SJSA1 (cell line): ENCODE measurements around the gene OPTC. TPM values are rescaled to one million over a fixed set of nuclear protein-coding genes. Genes with fewer than 3 reads are reported as not detected.
"Not testable (repeated sequence)": the region's sequence is repeated elsewhere in the genome, so short reads cannot be mapped to it uniquely, and the experiment has no call there.

Experiments used
- DNase-seq, 2 experiments: peaks; one replicate each; pipeline ENCODE4 v3.0.0-alpha.2; 2015 to 2020; ENCODE audit warnings: low spot score in 2 of 2, low read depth in 1 of 2
- H3K27ac ChIP-seq: fragments of 250-450 bp; sonication (Bioruptor Pico); 2 replicates; pipeline ENCODE4 v1.5.1; 2020; ENCODE audit warnings: mild to moderate bottlenecking, moderate library complexity
- H3K27me3 ChIP-seq: fragments of 250-450 bp; sonication (Bioruptor Pico); replicated peaks from 2 replicates; pipeline ENCODE4 v1.5.1; 2020; ENCODE audit warnings: mild to moderate bottlenecking, moderate library complexity
- H3K36me3 ChIP-seq: fragments of 250-450 bp; sonication (Bioruptor Pico); 2 replicates; pipeline ENCODE4 v1.5.1; 2020; ENCODE audit warnings: mild to moderate bottlenecking
- H3K4me1 ChIP-seq: fragments of 250-450 bp; sonication (Bioruptor Pico); replicated peaks from 2 replicates; pipeline ENCODE4 v1.6.1; 2021; ENCODE audit warnings: mild to moderate bottlenecking
- H3K4me3 ChIP-seq: fragments of 250-450 bp; sonication (Bioruptor Pico); 2 replicates; pipeline ENCODE4 v1.5.1; 2020; ENCODE audit warnings: mild to moderate bottlenecking
- H3K9me3 ChIP-seq: fragments of 250-450 bp; sonication (Bioruptor Pico); replicated peaks from 2 replicates; pipeline ENCODE4 v1.5.1; 2020; ENCODE audit warnings: mild to moderate bottlenecking
- total RNA-seq: library from RNA; depleted of rRNA; stranded (reverse); fragments of >200 nt; shearing (Covaris generic); gene quantifications from 2 replicates; pipeline ENCODE4 v1.2.3, GENCODE V29; 2014; rRNA removed

OPTC gene, protein sequence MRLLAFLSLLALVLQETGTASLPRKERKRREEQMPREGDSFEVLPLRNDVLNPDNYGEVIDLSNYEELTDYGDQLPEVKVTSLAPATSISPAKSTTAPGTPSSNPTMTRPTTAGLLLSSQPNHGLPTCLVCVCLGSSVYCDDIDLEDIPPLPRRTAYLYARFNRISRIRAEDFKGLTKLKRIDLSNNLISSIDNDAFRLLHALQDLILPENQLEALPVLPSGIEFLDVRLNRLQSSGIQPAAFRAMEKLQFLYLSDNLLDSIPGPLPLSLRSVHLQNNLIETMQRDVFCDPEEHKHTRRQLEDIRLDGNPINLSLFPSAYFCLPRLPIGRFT
- total RNA-seq: not detected in 2 replicates

DNA sequence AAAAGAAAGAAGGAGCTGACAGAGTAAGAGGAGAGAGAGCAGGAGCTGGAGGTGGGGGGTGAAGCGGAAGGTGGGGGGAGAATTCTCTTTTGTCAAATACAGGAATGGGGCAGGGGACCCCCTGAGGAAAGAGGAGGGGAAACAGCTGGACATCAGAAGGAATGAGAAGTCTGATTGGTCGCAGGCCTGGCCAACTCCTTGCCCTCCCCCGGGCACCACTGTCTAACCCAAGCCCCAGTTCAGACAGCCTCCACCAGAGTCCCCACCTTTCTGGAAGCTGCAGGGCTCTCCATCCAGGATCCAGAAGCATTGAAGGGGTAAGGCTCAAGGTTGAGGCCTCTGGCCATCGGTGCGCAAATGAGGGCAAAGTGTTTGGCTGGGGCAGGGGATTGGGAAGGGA is at the start of gene OPTC:
OPTC (plus strand) TSS at position 253 of the 400 bp plus-strand sequence. CDS start 1,853 bp downstream, outside the sequence.
- DNase-seq: no peak
- no peak within 1 kb of the TSS for H3K4me3 ChIP-seq
- no peaks in the 10 kb centered on the region for H3K27me3 ChIP-seq
- H3K9me3 ChIP-seq: no peaks in the 10 kb centered on the region
- no peaks in the 10 kb centered on the region for H3K36me3 ChIP-seq
- H3K4me1 ChIP-seq: no peaks in the 10 kb centered on the region
- H3K27ac ChIP-seq: no peak within 1 kb of the TSS

DNA sequence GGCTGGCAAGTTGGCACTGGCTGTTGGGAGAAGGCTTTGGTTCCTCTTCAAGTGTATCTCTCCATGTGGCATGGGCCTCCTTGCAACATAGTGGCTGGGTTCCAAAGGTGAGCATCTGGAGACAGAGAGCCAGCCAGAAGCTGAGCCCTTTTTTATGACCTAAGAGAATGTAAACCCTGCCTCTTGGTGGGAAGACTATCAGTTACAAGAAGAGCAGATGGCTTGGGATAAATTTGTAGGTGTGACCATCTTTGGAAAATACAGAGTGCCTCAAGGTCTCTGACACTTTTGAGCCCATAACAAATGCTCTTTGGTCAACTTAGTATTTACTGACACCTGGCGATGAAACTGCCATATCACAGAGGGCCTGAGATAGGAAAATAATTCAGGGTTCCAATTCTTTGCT is 49.8 kb upstream of the OPTC start:
- no peak overlapping the region for H3K27ac ChIP-seq
- H3K9me3 ChIP-seq: 0 out of 2 replicates have a peak, but pooled peaks cover 5% of the 10 kb centered on the region
- no peaks in the 10 kb centered on the region for H3K36me3 ChIP-seq
- H3K4me1 ChIP-seq: peaks cover 37% of the 10 kb centered on the region
- H3K27me3 ChIP-seq: no peaks in the 10 kb centered on the region
- no peak for DNase-seq
- H3K4me3 ChIP-seq: no peak overlapping the region

DNA sequence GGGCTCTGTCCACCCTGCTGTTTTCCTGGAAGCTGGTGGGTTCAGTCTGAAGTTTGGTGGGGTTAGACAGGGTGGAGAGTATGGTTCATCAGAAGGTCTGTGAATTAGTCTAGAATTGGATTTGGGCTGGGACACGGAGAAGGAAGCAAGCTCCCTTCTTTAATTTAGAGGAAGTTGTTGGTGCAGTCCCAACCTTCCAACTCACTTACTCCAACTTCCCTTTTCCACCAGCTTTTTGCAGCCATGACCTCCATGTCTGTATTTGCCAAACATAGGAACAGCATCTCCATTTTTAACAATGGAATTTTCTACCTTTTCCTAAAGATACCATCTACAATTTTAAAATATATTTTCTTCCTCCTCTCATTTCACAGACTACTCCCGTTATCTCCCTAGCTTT is 46.8 kb upstream of the OPTC start:
- H3K27ac ChIP-seq: no peak overlapping the region
- 0 out of 2 replicates have a peak, but pooled peaks cover 5% of the 10 kb centered on the region for H3K9me3 ChIP-seq
- no peaks in the 10 kb centered on the region for H3K27me3 ChIP-seq
- no peak overlapping the region for H3K4me3 ChIP-seq
- H3K4me1 ChIP-seq: peaks cover 45% of the 10 kb centered on the region
- no peaks in the 10 kb centered on the region for H3K36me3 ChIP-seq
- no peak for DNase-seq

DNA sequence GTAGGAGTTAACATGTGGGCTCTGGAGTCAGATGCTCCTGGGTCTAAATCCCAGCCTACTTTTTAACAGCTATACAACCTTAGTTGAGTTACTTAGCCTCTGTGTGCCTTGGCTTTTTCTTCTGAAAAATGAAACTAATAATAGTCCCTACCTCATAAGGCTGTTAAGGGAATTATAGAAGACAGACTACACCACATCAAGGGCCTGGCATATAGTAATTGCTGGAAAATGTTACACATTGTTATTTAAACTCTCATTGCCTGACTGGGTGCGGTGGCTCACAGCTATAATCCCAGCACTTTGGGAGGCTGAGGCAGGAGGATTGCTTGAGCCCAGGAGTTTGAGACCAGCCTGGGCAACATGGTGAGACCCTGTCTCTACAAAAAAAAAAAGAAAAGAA is 46.4 kb upstream of the OPTC start:
- not testable (repeated sequence) for H3K27me3 ChIP-seq, H3K27ac ChIP-seq, H3K4me3 ChIP-seq, H3K36me3 ChIP-seq, DNase-seq, H3K9me3 ChIP-seq
- peaks cover 49% of the 10 kb centered on the region for H3K4me1 ChIP-seq

DNA sequence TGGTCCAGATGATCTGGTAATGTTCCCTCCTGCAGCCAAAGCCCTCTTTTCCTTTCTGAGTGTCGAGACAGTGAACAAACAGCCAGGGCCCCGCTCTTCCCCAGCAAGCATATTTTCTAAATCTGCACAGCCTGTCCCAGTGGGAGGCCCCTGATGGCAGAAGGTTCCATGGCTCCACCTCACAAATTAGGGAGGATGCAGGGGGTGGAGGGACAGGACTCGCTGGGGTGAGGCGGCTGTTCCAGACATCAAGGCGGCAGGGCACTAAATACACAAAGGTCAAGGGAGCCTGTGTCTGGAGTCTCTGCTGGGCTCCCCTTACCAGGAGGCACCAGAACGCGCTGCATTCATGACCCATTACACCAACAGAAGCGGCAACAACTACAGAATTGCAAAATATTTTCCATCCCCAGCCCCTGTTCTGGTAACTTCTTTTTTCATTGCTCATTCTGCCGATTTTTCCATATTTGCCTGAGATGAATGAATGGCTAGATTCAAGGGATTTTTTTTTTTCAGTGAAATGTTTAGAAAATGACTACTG is 45.4 kb upstream of the OPTC start:
- Histone ChIP-seq H3K36me3 (no peaks in the 10 kb centered on the region), H3K27me3 (no peaks in the 10 kb centered on the region), H3K27ac (peak overlapping the region; percentile 26; the same call in 1 of the 2 replicates), H3K4me3 (no peak overlapping the region), H3K9me3 (0 out of 2 replicates have a peak, but pooled peaks cover 5% of the 10 kb centered on the region), H3K4me1 (peaks cover 59% of the 10 kb centered on the region)
- peak in 1 of 2 experiments; percentile 42 for DNase-seq

DNA sequence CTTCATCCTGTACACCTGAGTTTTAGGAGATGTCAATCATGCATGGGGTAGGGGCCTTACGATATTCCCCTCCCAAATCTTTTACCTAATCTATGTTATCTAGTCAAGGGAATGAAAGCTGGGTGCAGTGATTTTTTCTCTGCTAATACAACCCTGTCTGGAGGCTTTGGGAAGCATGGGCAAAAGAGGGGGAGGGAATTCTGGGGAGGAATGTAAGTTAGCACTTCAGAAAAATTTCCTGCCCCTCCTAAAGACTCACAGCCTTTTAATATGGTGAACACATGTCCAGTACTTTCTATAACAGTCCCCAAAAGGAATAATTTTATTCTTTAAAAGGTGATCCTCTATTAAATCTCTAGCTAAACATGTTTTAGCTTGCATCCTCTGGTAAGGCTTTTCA is 44.0 kb upstream of the OPTC start:
- Histone ChIP-seq H3K9me3 (0 out of 2 replicates have a peak, but pooled peaks cover 5% of the 10 kb centered on the region), H3K27me3 (no peaks in the 10 kb centered on the region), H3K4me1 (peaks cover 71% of the 10 kb centered on the region), H3K27ac (no peak overlapping the region), H3K4me3 (no peak overlapping the region), H3K36me3 (no peaks in the 10 kb centered on the region)
- no peak for DNase-seq

DNA sequence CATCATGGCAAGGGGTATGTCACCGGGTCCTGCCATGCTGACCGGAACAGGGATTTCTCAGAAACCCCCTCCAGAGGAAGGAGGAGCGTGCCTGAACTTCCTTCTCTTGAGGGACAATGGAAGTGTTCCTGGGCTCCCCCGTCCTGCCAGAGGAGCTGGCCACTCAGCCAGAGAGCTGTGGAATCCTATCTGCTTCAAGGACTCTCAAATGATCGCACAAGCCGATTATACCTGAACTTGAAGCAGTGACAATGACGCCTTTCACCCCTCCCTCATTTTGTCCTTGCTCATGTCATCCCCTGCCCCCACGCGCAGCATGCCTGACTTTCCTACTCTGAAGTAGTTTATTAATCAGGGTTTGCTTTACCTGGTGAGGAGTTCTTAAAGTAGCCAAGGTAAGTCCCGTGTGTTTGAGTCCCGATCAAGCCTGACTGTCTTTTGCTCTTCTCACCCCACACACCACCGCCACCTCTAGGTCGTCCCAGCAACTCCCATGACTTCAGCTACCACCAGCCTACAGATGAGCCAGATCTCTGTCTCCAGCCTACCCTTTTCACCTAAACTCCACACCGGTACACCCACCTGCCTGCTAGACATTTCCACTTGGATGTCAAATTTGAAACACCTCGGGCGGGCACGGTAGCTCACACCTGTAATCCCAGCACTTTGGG is 43.3 kb upstream of the OPTC start:
- Histone ChIP-seq H3K4me3 (no peak overlapping the region), H3K27me3 (no peaks in the 10 kb centered on the region), H3K27ac (no peak overlapping the region), H3K9me3 (no peaks in the 10 kb centered on the region), H3K4me1 (peaks cover 77% of the 10 kb centered on the region), H3K36me3 (no peaks in the 10 kb centered on the region)
- peak in 1 of 2 experiments; percentile 20 for DNase-seq

DNA sequence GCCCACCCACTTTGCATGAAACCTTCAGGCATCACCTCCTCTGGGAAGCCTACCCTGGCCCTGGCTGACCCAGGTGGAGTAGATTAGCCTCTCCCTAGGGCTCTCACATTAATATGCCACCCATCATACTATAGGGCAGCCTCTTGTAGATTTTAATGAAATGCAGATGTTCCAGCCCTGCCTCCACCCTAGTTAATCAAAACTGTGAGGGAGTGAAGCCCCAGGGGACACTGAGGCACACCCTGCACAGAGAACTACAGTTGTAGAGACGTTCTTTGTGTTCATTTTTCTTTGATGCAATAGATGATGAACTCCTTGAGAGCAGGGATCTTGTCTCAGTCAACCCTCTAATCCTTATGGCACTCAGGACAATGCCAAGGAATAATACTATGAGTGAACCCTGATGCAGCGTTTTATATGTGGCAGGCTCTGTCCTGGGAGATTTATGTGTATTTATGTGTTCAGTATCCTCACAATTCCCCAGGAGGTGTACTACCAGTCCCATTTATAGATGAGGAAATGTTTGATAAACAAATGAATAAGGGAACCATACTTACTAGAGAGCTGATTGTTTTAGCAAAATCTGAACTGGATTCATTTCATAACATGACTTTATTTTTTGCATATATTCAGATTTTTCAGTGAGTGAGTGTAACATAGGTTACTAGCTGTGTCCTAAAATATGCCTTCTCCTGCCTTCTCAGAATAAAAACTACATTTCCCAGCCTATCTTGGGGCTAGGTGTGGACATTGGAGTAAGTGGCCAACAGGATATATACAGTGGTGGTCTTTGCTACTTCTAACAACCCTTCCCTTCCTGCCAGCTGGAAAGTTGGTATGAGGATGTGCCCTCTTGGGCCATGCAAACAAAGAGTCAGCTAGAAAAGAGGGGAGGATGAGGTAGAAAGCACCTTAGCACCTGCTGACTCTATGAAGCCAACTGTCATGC is 41.8 kb upstream of the OPTC start:
- Histone ChIP-seq H3K4me1 (peaks cover 80% of the 10 kb centered on the region), H3K27ac (no peak overlapping the region), H3K27me3 (no peaks in the 10 kb centered on the region), H3K9me3 (no peaks in the 10 kb centered on the region), H3K4me3 (no peak overlapping the region), H3K36me3 (no peaks in the 10 kb centered on the region)
- DNase-seq: no peak

DNA sequence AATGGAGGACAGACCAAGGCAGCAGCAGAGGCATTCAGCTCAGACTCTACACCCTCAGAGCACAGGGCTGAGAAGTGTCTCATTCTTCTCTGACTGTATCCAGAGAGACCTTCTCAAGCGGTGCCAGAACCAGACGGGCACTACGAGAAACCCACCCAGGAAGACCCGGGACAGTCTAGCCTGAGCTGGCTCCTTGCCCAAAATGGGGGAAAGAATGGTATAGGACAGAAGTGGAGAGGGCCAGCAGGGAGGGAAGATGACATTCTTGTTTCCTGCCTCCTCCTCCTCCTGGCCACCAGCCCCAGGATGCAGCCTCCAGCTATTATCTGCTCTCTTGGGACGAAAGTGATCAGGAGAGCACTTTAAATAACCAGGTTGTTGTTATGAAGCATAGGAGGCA is 40.9 kb upstream of the OPTC start:
- Histone ChIP-seq H3K27me3 (no peaks in the 10 kb centered on the region), H3K36me3 (no peaks in the 10 kb centered on the region), H3K4me3 (no peak overlapping the region), H3K4me1 (peaks cover 74% of the 10 kb centered on the region), H3K27ac (no peak overlapping the region), H3K9me3 (no peaks in the 10 kb centered on the region)
- no peak for DNase-seq

DNA sequence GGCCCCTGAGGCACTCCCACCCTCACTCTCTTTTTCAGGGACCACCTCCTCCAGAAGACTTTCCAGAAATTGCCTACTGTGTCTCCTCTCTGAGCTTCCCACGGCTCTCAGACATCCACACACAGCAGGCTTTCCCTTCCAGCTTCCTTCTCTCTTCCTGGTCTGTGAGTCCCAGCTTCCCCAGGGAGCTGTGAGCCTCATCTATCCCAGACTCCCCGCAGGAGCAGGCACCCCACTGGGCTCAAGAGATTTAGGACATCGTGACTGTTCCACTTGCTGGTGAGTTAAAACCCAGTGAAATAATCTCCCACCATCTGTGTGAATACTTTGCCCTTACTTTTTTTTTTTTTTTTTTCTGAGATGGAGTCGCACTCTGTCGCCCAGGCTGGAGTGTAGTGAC is 40.3 kb upstream of the OPTC start:
- no peaks in the 10 kb centered on the region for H3K36me3 ChIP-seq
- H3K9me3 ChIP-seq: no peaks in the 10 kb centered on the region
- H3K27me3 ChIP-seq: no peaks in the 10 kb centered on the region
- no peak overlapping the region for H3K4me3 ChIP-seq
- peaks cover 68% of the 10 kb centered on the region for H3K4me1 ChIP-seq
- H3K27ac ChIP-seq: no peak overlapping the region
- no peak for DNase-seq

DNA sequence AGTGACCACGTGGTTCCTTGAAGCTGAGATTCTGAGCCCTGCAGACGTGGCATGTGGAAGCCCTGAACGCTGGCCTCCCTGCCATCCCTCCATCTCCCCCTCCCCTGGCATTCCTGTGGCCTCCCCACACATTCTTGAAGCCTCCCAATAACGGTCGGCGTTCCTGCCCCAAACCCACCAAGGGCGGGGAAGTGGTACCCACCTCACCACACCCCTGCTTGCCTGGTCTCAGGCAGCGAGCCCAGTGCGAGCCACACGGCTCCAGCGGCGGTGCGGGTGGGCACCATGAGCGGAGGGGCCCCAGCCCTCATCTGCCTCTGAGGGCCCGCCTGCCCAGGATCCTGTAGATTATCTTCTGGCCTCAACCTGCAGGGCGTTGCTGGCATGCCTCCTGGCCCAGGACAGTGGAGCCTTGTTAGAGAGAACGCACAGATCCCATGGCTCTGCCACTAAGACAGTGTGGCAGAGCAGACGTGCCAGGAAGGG is 38.9 kb upstream of the OPTC start:
- DNase-seq: peak; percentile 88 to 93
- H3K27me3 ChIP-seq: no peaks in the 10 kb centered on the region
- no peaks in the 10 kb centered on the region for H3K36me3 ChIP-seq
- peaks cover 53% of the 10 kb centered on the region for H3K4me1 ChIP-seq
- H3K27ac ChIP-seq: peak overlapping the region; percentile 74
- no peaks in the 10 kb centered on the region for H3K9me3 ChIP-seq
- H3K4me3 ChIP-seq: no peak overlapping the region

DNA sequence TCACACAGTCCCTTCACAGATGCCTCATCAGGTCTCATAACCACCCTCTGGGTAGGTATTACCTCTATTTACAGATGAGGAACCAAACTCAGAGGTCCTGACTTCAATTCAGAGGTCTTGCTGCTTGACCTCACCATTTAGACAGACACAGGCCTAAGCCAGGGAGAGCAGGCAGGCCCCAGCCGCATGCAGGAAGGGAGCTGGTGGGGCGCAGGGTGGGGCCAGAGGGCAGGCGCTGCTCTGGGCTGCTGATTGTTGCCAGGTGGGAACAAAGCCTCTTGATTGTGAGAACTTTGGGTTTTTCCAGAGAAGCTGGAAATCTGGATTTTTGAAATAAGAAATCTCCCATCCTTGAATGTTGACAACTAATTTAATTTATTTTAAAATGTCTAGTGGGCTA is 38.2 kb upstream of the OPTC start:
- H3K27ac ChIP-seq: peak overlapping the region; percentile 74
- H3K9me3 ChIP-seq: no peaks in the 10 kb centered on the region
- peaks cover 47% of the 10 kb centered on the region for H3K4me1 ChIP-seq
- H3K36me3 ChIP-seq: no peaks in the 10 kb centered on the region
- H3K4me3 ChIP-seq: no peak overlapping the region
- no peaks in the 10 kb centered on the region for H3K27me3 ChIP-seq
- no peak for DNase-seq

DNA sequence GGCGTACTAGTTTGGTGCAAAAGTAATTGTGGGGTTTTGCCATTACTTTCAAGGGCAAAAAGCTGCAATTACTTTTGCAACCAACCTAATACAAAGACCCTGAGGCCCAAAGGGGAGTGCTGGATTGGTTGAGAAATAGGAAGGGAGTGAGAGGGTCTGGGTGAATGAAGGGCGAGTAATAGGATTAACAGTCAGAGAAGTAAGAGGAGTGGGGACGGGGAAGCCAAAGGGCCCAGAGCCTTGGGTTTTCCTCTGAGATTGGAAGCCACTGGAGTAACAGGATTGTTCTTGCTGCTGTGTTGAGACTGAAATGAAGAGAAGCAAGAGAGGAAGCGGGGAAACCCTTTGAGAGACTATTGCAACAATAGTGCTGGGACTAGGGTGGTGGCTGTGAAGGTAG is 37.4 kb upstream of the OPTC start:
- DNase-seq: no peak
- no peak overlapping the region for H3K4me3 ChIP-seq
- H3K36me3 ChIP-seq: no peaks in the 10 kb centered on the region
- H3K27ac ChIP-seq: no peak overlapping the region
- H3K9me3 ChIP-seq: no peaks in the 10 kb centered on the region
- H3K4me1 ChIP-seq: peaks cover 41% of the 10 kb centered on the region
- no peaks in the 10 kb centered on the region for H3K27me3 ChIP-seq
